Measurements from ENCODE around the gene CD52. TPM values are rescaled to one million over a fixed set of nuclear protein-coding genes. Genes with fewer than 3 reads are reported as not detected.
A peak's percentile ranks its signal among the peaks of the same experiment; 100 is the strongest.

CD52 gene
- total and polyA plus RNA-seq, 2 of the 4 experiments (the other 2 are of a cell fraction): 1.6 TPM; not detected in 1

DNA sequence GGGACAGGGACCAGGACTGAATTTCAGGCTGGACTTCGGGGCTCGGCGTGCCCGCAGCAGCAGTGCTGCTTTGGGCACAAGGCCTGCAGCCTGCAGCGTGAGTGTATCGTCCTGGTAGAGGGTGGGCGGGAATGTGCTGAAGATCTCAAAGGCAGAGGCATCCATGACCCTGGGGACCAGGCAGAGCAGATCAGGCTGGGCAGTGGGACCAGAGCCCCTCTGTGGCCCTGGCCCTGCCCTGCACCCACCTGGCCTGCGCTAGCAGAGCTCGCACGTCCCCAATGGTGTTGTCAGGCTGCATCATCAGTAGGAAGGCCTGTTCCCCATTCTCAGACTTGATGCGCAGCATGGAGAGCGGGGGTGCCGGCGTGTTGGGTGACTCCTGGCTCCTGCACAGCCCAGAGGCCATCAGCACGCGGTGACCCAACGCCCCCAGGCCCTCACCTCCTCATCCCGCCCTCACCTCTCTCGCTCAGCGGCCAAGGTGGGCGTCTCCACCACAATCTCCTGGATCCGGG lies 35.3 kb upstream of the CD52 start:
- CTCF ChIA-PET: no interaction called here
- ATAC-seq (ENCODE audit: low read depth) (no peak), DNase-seq (no peak)
- H3K9me3 ChIP-seq (ENCODE audit: control insufficient read depth, insufficient read depth, low read length): no peaks in the 10 kb centered on the region
- intact Hi-C loops (cut with micrococcal nuclease): no loop called here
- peak overlapping the region; percentile 80 for H2AK9ac ChIP-seq (replicated peaks; ENCODE audit: low read depth, low read length, poor library complexity)
- peak overlapping the region; percentile 74 for H3K14ac ChIP-seq (replicated peaks; ENCODE audit: low read depth, low read length)
- H2AFZ ChIP-seq (replicated peaks; ENCODE audit: low read length, poor library complexity): no peak overlapping the region
- H4K8ac ChIP-seq (ENCODE audit: low read depth in 2 of 2, low read length in 2 of 2): peak overlapping the region; percentile 15 to 70; a peak in 3 of 4 replicates
- peak overlapping the region; percentile 48 for H3K18ac ChIP-seq (ENCODE audit: low read depth, low read length)
- peaks cover 44% of the 10 kb centered on the region for H4K20me1 ChIP-seq (ENCODE audit: insufficient read depth, low read length)
- POLR2A ChIA-PET (ENCODE audit: unreplicated experiment): no interaction called here
- peak overlapping the region; percentile 63; the same call in 1 of the 2 replicates for H4K91ac ChIP-seq (ENCODE audit: insufficient read depth, low read depth, low read length)
- TF ChIP-seq SMC3 (IDR thresholded peaks at IDR 0.05; ENCODE audit: low read depth, low read length): no peak
- no peak for TF ChIP-seq MXI1 (IDR thresholded peaks at IDR 0.05; ENCODE audit: borderline replicate concordance, low read depth, low read length)
- TF ChIP-seq CHD1 (IDR thresholded peaks at IDR 0.05; ENCODE audit: low read depth, low read length): no peak
- TF ChIP-seq RCOR1 (IDR thresholded peaks at IDR 0.05; ENCODE audit: insufficient replicate concordance, low read length): no peak
- no peak for TF ChIP-seq CEBPB (IDR thresholded peaks at IDR 0.05; ENCODE audit: low read depth, low read length)
- TF ChIP-seq, protein P1, sequence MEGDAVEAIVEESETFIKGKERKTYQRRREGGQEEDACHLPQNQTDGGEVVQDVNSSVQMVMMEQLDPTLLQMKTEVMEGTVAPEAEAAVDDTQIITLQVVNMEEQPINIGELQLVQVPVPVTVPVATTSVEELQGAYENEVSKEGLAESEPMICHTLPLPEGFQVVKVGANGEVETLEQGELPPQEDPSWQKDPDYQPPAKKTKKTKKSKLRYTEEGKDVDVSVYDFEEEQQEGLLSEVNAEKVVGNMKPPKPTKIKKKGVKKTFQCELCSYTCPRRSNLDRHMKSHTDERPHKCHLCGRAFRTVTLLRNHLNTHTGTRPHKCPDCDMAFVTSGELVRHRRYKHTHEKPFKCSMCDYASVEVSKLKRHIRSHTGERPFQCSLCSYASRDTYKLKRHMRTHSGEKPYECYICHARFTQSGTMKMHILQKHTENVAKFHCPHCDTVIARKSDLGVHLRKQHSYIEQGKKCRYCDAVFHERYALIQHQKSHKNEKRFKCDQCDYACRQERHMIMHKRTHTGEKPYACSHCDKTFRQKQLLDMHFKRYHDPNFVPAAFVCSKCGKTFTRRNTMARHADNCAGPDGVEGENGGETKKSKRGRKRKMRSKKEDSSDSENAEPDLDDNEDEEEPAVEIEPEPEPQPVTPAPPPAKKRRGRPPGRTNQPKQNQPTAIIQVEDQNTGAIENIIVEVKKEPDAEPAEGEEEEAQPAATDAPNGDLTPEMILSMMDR (conservative IDR thresholded peaks at IDR 0.05; ENCODE audit: low read depth, low read length): no peak
- no peak for TF ChIP-seq RFX5 (IDR thresholded peaks at IDR 0.05; ENCODE audit: low read depth, low read length)
- TF ChIP-seq POLR2A (IDR thresholded peaks at IDR 0.05; ENCODE audit: low read depth, low read length): no peak
- no peak for TF ChIP-seq RAD21 (IDR thresholded peaks at IDR 0.05; ENCODE audit: low read length)
- no peak for TF ChIP-seq ELK1 (IDR thresholded peaks at IDR 0.05; ENCODE audit: borderline replicate concordance, low read depth, low read length)
- no peak for TF ChIP-seq FOS (IDR thresholded peaks at IDR 0.05; ENCODE audit: low read depth, low read length)
- no peak for TF ChIP-seq USF2 (IDR thresholded peaks at IDR 0.05; ENCODE audit: low read depth, low read length)
- no peak for TF ChIP-seq NFE2L2 (IDR thresholded peaks at IDR 0.05; ENCODE audit: low read depth, low read length)
- no peak for TF ChIP-seq MAFK (IDR thresholded peaks at IDR 0.05; ENCODE audit: low read depth, low read length)
- TF ChIP-seq MAZ (IDR thresholded peaks at IDR 0.05; ENCODE audit: borderline replicate concordance, low read depth, low read length): no peak
- no peak for TF ChIP-seq BHLHE40 (IDR thresholded peaks at IDR 0.05; ENCODE audit: low read depth, low read length)
- H2BK120ac ChIP-seq (ENCODE audit: low read depth, low read length): peak overlapping the region; percentile 45
- peak overlapping the region; percentile 44; the same call in 1 of the 2 replicates for H3K23ac ChIP-seq (ENCODE audit: low read depth, low read length)
- peak overlapping the region; percentile 77 for H3K27ac ChIP-seq (ENCODE audit: insufficient read depth, low read length)
- peak overlapping the region; percentile 98 for H2BK5ac ChIP-seq (ENCODE audit: low read depth, low read length, poor library complexity, severe bottlenecking)
- in situ Hi-C loops (cut with MboI; ENCODE audit: low sequenced_read_pairs): no loop called here
- H3K9me1 ChIP-seq (ENCODE audit: insufficient read depth, low read length): peaks cover 48% of the 10 kb centered on the region
- H2BK15ac ChIP-seq (ENCODE audit: low read depth, low read length): 0 out of 3 replicates have a peak overlapping the region, but pooled peaks have one; percentile 2
- no TSS peak for BruUV-seq (replicated peaks)
- no peak overlapping the region for H2BK20ac ChIP-seq (ENCODE audit: low read depth, low read length)
- H2AK5ac ChIP-seq (ENCODE audit: low read depth, low read length): peak overlapping the region; percentile 88
- dilution Hi-C loops (cut with HindIII; ENCODE audit: low sequenced_read_pairs, unreplicated experiment): no loop called here
- H3K4me1 ChIP-seq (ENCODE audit: control insufficient read depth, insufficient read depth, low read length): peaks cover 56% of the 10 kb centered on the region
- H3K79me1 ChIP-seq (ENCODE audit: low read depth in 1 of 2, low read length in 2 of 2): peaks cover 20 to 75% of the 10 kb centered on the region in 2 experiments
- no peak overlapping the region for H3K4me3 ChIP-seq (ENCODE audit: insufficient read depth, low read depth, low read length)
- H3K27me3 ChIP-seq (ENCODE audit: control insufficient read depth, insufficient read depth, low read length): no peaks in the 10 kb centered on the region
- WGBS, 2 experiments (ENCODE audit: extremely low coverage in 2 of 2, insufficient read length in 1 of 2): 75% methylated on average over 4 of the region's 22 CpGs; no CpG with 5 or more reads in 1 of the 2 experiments
- H3K9ac ChIP-seq (ENCODE audit: low read depth, low read length): peak overlapping the region; percentile 36
- H3K4ac ChIP-seq (ENCODE audit: low read depth, low read length): peak overlapping the region; percentile 64
- peak overlapping the region; percentile 76 for H4K5ac ChIP-seq (ENCODE audit: low read depth, low read length)
- no peak overlapping the region for H3K56ac ChIP-seq (ENCODE audit: extremely low read depth, insufficient read depth, low read length)
- H3K4me2 ChIP-seq (ENCODE audit: low read depth, low read length): peak overlapping the region; percentile 73
- peaks cover 21% of the 10 kb centered on the region for H3K36me3 ChIP-seq (ENCODE audit: control insufficient read depth, insufficient read depth, low read length)
